Suprapubic skin (tissue), 4 donors: ENCODE results near the gene FCSK. TPM values are rescaled to one million over a fixed set of nuclear protein-coding genes. Genes with fewer than 3 reads are reported as not detected.

Source experiments
- DNase-seq, 2 donors: peaks; one replicate each; pipeline ENCODE4 v3.0.0-alpha.2; 2019; ENCODE audit warnings: low spot score in 2 of 2
- H3K27ac ChIP-seq: fragments of 200-600 bp; sonication (generic); one replicate; pipeline ENCODE4 v1.5.1; 2019
- H3K27me3 ChIP-seq: fragments of 200-600 bp; sonication (generic); one replicate; pipeline ENCODE4 v1.5.1; 2019
- H3K36me3 ChIP-seq: fragments of 200-600 bp; sonication (generic); one replicate; pipeline ENCODE4 v1.5.1; 2019
- H3K4me1 ChIP-seq: fragments of 200-600 bp; sonication (generic); one replicate; pipeline ENCODE4 v1.5.1; 2019
- H3K4me3 ChIP-seq: fragments of 200-600 bp; sonication (generic); one replicate; pipeline ENCODE4 v1.5.1; 2019; ENCODE audit warnings: mild to moderate bottlenecking
- H3K9me3 ChIP-seq: fragments of 200-600 bp; sonication (generic); one replicate; pipeline ENCODE4 v1.5.1; 2019
- EP300 ChIP-seq: sonication (generic); formaldehyde crosslinking; IDR thresholded peaks from one replicate; pipeline ENCODE4 v1.6.1; 2017; ENCODE audit warnings: antibody characterized with exemption
- POLR2A ChIP-seq, 2 donors: fragments of 450-650 bp; IDR thresholded peaks; one replicate each; pipeline ENCODE4 v1.6.1; 2017; ENCODE audit warnings: antibody characterized with exemption in 2 of 2, mild to moderate bottlenecking in 2 of 2, moderate library complexity in 2 of 2
- POLR2AphosphoS5 ChIP-seq, 3 donors: sonication (generic); formaldehyde crosslinking; IDR thresholded peaks; one replicate each; pipeline ENCODE4 v1.6.1; 2017; ENCODE audit warnings: antibody characterized with exemption in 3 of 3
- WGBS: methylation state at CpG from one replicate; pipeline ENCODE4 v1.1.5; 2018; 5-methylcytosine and 5-hydroxymethylcytosine counted together
- total RNA-seq, 4 donors: library from RNA; depleted of rRNA; stranded (reverse); fragments of >200 nt; gene quantifications; one replicate each; pipeline ENCODE4 v1.1.0, GENCODE V29; 2016
- TF ChIP-seq, protein P1 (sequence below), 2 donors: fragments of 200-600 bp in 1 of 2; fragments of 450-650 bp in 1 of 2; sonication (generic) in 1 of 2; IDR thresholded peaks; one replicate each; pipeline ENCODE4 v1.5.1; 2016 to 2019; ENCODE audit warnings: antibody characterized with exemption in 2 of 2, mild to moderate bottlenecking in 1 of 2, moderate library complexity in 1 of 2

FCSK gene
- total RNA-seq, 4 donors from 2014 or later = 15.7 to 44.7 (median 23.2) TPM

DNA sequence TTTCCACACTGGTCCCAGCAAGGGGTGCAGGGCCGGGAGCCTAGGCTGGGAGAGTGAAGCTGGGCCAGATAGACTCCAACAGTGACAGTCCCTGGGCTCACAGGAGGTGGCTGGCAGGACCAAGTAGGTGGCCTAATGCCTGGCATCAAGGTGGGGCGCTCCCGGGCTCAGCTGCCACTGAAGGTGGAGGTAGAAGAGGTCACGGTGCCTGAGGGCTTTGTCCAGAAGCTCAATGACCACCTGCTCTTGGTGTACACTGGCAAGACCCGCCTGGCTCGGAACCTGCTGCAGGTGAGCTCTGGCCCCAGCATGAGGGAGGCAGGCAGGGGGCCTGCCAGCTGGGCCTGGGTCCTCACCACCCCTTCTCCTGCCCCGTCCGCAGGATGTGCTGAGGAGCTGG lies 23.8 kb downstream of the FCSK start:
- DNase-seq = no peak
- Histone ChIP-seq H3K27ac (no peak overlapping the region), H3K4me1 (peaks cover 27% of the 10 kb centered on the region), H3K9me3 (no peaks in the 10 kb centered on the region), H3K36me3 (peaks cover 78% of the 10 kb centered on the region), H3K4me3 (no peak overlapping the region), H3K27me3 (no peaks in the 10 kb centered on the region)
- WGBS = 89% methylated on average over 6 of the region's 8 CpGs
- TF ChIP-seq POLR2AphosphoS5 (IDR thresholded peaks at IDR 0.05) (no peak), POLR2A (IDR thresholded peaks at IDR 0.05) (no peak), EP300 (no peak)
- TF ChIP-seq, protein P1, sequence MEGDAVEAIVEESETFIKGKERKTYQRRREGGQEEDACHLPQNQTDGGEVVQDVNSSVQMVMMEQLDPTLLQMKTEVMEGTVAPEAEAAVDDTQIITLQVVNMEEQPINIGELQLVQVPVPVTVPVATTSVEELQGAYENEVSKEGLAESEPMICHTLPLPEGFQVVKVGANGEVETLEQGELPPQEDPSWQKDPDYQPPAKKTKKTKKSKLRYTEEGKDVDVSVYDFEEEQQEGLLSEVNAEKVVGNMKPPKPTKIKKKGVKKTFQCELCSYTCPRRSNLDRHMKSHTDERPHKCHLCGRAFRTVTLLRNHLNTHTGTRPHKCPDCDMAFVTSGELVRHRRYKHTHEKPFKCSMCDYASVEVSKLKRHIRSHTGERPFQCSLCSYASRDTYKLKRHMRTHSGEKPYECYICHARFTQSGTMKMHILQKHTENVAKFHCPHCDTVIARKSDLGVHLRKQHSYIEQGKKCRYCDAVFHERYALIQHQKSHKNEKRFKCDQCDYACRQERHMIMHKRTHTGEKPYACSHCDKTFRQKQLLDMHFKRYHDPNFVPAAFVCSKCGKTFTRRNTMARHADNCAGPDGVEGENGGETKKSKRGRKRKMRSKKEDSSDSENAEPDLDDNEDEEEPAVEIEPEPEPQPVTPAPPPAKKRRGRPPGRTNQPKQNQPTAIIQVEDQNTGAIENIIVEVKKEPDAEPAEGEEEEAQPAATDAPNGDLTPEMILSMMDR (IDR thresholded peaks at IDR 0.05) = no peak

DNA sequence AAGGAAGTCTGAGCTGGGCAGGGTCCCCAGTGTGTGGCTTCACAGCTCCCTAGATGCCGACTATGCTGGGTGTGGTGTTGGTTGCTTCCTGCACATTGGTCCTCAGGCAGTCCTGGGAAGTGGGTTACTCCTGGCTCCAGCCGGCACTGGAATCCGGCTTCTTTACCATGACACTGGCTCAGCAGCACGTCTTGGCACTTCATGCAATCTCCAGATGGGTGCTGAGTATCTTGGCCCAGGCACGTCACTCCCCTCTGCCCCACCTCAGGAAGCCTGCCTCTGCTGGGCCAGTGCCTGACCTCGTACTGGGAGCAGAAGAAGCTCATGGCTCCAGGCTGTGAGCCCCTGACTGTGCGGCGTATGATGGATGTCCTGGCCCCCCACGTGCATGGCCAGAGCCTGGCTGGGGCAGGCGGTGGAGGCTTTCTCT lies 24.5 kb downstream of the FCSK start:
- H3K27me3 ChIP-seq = no peaks in the 10 kb centered on the region
- H3K9me3 ChIP-seq = no peaks in the 10 kb centered on the region
- peaks cover 79% of the 10 kb centered on the region for H3K36me3 ChIP-seq
- no peak overlapping the region for H3K27ac ChIP-seq
- 44% methylated on average over 6 of the region's 10 CpGs for WGBS
- no peak for DNase-seq
- H3K4me1 ChIP-seq = peaks cover 27% of the 10 kb centered on the region
- no peak overlapping the region for H3K4me3 ChIP-seq
- TF ChIP-seq, protein P1 (IDR thresholded peaks at IDR 0.05) = no peak
- no peak for TF ChIP-seq POLR2AphosphoS5 (IDR thresholded peaks at IDR 0.05)
- TF ChIP-seq POLR2A (IDR thresholded peaks at IDR 0.05) = no peak
- no peak for TF ChIP-seq EP300

DNA sequence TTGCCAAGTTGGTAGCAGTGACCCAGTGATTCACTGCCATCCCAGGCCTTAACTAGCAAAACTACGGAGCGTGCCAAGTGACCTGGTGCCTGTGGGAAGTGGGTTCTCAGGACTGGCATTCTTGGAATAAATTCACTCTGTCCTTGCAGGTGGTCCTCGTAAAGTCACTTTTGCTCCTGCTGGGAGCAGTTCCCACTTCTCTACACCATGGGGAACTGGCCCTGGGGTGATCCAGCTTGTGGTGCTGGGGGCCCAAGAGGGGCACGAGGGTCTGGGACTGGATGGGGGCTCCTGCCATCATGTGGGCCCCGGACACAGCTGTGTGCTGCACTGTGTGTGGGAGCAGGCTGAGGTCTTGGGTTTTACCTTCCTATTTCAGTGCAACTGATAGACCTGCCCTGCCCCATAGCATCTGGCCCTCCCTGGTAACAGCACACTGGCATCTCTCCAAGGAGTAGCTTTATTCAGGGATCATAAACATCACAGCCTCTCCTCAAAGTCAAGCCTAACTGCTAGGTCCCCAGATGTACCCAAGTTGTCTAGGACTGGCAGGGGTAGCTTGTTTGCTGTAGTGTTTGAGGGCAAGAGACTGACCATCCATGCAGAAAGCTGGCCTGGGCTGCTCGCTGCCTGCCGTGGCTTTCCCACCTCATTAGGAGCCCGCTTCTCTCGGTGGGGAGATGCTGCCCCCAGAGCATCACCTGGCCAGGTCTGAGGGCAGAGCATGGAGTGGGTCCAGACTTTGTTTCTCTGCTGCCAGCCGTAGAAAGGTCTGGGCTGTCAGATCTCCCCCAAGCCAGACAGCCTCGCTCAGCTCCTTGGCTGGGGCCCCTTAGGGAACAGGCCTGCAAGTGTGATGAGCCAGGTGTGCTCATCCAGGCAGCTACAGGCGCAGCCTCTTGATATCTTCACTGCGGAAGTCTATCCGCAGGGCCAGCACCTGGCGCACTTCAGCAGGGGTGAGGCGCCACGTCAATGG lies 26.0 kb downstream of the FCSK start:
- Histone ChIP-seq H3K9me3 (no peaks in the 10 kb centered on the region), H3K4me3 (no peak overlapping the region), H3K27me3 (no peaks in the 10 kb centered on the region), H3K4me1 (peaks cover 21% of the 10 kb centered on the region), H3K27ac (no peak overlapping the region), H3K36me3 (peaks cover 76% of the 10 kb centered on the region)
- 88% methylated on average over 8 of the region's 17 CpGs for WGBS
- no peak for DNase-seq
- TF ChIP-seq POLR2AphosphoS5 (IDR thresholded peaks at IDR 0.05) = no peak
- no peak for TF ChIP-seq EP300
- TF ChIP-seq, protein P1 (IDR thresholded peaks at IDR 0.05) = no peak
- no peak for TF ChIP-seq POLR2A (IDR thresholded peaks at IDR 0.05)

DNA sequence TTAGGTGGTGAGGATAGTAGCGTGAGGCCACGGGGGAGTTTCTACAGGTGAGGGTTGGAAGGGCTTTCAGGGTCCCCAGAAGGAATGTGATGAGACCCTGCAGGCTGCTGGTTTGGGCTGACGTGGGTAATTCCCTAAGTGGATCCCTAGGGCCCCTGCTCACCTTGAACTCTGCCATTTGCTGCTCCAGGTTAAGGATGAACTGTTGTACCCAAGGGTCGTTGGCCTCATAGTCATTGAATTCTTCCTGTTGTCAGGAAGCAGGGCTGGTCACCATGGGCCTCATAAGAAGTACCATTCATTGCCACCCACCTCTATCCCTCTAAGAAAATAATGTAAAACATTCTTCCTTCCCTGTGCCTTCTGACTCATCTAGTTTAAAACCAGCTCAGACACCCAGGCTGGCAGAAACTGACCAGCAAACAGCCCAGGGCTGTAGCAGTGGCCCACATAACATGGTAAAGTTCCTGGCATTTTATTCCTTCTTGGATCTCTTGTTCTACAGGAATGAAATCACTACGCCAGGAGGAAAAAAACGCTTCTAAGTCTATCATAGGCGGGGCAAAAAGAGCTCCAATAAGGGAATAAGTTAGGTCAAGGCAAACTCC lies 27.6 kb downstream of the FCSK start:
- Histone ChIP-seq H3K27ac (no peak overlapping the region), H3K9me3 (no peaks in the 10 kb centered on the region), H3K27me3 (no peaks in the 10 kb centered on the region), H3K4me3 (no peak overlapping the region), H3K36me3 (peaks cover 82% of the 10 kb centered on the region), H3K4me1 (peaks cover 15% of the 10 kb centered on the region)
- TF ChIP-seq EP300 (no peak), POLR2AphosphoS5 (IDR thresholded peaks at IDR 0.05) (no peak), POLR2A (IDR thresholded peaks at IDR 0.05) (no peak)
- TF ChIP-seq, protein P1 (IDR thresholded peaks at IDR 0.05) = no peak
- no peak for DNase-seq
- WGBS = 73% methylated on average over 6 of the region's 7 CpGs

DNA sequence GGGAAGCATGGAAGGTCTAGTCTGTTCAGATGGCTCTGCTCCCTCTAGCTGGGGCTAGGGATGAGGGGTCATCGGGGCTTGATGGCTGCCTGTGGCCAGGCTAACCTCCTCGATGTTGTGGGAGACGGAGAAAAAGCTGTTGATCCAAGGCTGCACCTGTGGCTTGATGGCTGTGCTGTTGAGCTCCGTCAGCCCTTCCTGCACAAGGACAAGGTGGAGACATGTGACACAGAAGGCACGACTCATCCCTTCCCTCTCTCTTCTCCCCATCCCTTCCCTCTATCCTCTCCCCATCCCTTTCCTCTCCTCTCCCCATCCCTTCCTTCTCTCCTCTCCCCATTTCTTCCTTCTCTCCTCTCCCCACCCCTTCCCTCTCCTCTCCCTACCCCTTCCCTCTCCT lies 28.2 kb downstream of the FCSK start:
- Histone ChIP-seq H3K36me3 (peaks cover 88% of the 10 kb centered on the region), H3K27ac (no peak overlapping the region), H3K27me3 (no peaks in the 10 kb centered on the region), H3K9me3 (no peaks in the 10 kb centered on the region), H3K4me1 (peaks cover 14% of the 10 kb centered on the region), H3K4me3 (no peak overlapping the region)
- WGBS = 72% methylated on average over 5 of the region's 5 CpGs
- TF ChIP-seq POLR2A (IDR thresholded peaks at IDR 0.05) (no peak), EP300 (no peak)
- no peak for DNase-seq
